Astrocyte (in vitro differentiated cells and primary cell): ENCODE data around the gene OBSL1.

ENCODE experiments used
- EZH2 ChIP-seq: IDR thresholded peaks from 2 replicates; pipeline ENCODE4 v1.6.1; 2012; ENCODE audit warnings: mild to moderate bottlenecking, low read length, inconsistent platforms; ENCODE audit not compliant: insufficient read depth
- TF ChIP-seq, protein P1 (sequence below): IDR thresholded peaks from 2 replicates; pipeline ENCODE4 v1.5.1; 2011; ENCODE audit warnings: low read depth, mild to moderate bottlenecking, inconsistent platforms, low read length, moderate library complexity; ENCODE audit not compliant: insufficient read depth

DNA sequence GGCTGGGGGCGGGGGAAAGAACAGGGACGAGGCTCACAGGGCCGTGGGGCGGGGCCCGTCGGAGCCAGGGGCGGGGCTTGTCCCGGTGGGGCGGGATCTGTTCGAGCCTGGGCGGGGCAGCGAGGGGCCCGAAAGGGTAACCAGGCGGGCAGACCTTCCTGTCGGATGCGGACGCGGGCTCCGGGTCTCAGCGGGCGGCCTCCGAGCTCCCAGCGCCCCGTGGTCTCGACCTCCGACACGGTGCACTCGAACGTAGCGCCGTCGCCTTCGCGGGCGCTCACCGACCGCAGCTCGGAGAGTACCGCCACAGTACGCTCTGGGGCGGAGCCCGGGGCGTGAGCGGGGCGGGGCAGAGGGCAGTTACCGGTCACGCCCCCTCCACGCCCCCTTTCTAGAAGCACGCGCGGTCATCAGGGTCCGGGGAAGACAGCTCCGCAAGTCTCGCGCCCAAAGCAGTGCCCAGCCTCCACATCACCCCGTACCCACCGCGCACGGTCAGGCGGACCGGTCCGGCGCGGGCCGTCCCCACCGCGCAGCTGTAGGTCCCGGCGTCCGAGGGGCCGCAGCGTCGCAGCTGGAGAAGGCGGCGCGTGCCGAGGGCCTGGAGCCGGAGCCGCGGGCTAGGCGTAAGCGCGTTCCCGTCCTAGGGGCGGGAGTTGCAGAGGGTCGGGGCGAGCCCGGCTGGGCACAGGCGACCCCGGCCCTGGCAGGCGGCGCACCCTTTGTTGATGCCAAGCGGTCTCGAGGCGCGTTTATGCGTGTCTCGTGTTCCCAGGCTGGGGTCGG, 18.8 kb downstream of the OBSL1 start:
- TF ChIP-seq, protein P1, sequence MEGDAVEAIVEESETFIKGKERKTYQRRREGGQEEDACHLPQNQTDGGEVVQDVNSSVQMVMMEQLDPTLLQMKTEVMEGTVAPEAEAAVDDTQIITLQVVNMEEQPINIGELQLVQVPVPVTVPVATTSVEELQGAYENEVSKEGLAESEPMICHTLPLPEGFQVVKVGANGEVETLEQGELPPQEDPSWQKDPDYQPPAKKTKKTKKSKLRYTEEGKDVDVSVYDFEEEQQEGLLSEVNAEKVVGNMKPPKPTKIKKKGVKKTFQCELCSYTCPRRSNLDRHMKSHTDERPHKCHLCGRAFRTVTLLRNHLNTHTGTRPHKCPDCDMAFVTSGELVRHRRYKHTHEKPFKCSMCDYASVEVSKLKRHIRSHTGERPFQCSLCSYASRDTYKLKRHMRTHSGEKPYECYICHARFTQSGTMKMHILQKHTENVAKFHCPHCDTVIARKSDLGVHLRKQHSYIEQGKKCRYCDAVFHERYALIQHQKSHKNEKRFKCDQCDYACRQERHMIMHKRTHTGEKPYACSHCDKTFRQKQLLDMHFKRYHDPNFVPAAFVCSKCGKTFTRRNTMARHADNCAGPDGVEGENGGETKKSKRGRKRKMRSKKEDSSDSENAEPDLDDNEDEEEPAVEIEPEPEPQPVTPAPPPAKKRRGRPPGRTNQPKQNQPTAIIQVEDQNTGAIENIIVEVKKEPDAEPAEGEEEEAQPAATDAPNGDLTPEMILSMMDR, result no peak
- TF ChIP-seq EZH2, result no peak
